Globus pallidus (tissue), 1 donor: ENCODE data around the gene TLDC2.
A peak's percentile ranks its signal among the peaks of the same experiment; 100 is the strongest.
"Not testable (repeated sequence)": the region's sequence is repeated elsewhere in the genome, so short reads cannot be mapped to it uniquely, and the experiment has no call there.

Experiments used
- DNase-seq: peaks from one replicate; pipeline ENCODE4 v3.0.0-alpha.2; 2015; ENCODE audit warnings: low spot score

Gene TLDC2

DNA sequence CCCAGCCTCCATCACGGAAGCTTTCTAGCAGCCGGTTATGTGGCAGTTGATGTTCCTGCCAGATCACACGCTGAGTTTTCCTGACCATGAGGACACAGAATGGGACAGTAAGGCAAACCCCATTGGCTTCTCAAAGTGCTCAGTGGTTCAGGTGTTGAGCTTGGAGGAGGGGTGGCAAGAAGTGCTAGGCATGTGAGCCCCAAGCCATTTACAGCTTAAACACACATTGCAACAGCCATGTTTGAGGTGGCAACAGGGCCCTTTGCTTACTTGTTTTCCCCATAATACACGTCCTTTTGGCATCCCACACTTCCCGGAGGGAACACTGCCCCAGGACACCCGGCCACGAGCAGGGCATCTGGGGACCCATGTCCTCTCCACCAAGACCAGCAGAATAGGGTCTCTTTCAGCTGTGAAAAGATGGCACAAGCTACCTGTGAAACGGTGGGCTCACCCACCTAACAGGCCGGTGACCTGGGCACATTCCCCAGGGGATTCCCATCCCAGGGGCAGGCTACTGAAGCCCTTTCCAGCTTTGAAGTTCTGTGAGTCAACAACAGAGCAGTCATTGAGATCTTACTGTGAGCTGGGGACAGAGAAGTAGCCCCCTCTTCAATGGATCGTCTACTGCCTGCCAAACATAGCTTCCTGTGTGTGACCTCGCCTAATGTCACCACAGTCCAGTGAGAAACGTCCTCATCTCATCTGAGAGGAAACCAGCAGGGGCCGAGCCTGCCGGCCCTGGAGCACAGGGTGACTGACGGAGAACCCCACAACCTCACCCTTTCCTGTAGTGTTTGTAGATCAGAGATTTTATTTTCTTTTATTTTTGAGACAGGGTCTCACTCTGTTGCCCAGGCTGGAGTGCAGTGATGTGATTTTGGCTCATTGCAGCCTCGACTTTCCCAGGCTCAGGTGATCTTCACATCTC lies 4.0 kb upstream of the TLDC2 start:
- no peak for DNase-seq

DNA sequence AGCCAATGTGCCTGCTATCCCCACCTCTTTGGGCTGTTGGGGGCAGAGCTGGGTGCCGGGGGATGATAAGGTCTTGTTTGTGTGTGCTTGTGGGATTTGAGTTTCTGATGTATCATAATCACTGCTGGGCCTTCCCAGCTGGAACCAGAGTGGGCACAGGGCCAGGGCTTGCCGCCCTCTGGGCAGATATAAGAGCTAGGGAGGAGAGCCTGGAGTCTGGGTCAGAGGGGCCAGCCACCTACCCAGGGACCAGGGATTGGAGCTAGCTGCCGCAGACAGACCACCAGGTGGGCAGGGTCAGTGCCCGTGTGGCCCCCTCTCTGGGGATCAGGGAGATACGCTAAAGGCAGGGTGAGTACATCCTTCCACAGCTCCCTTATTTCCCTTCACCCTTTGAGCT lies 3.1 kb upstream of the TLDC2 start:
- no peak for DNase-seq

DNA sequence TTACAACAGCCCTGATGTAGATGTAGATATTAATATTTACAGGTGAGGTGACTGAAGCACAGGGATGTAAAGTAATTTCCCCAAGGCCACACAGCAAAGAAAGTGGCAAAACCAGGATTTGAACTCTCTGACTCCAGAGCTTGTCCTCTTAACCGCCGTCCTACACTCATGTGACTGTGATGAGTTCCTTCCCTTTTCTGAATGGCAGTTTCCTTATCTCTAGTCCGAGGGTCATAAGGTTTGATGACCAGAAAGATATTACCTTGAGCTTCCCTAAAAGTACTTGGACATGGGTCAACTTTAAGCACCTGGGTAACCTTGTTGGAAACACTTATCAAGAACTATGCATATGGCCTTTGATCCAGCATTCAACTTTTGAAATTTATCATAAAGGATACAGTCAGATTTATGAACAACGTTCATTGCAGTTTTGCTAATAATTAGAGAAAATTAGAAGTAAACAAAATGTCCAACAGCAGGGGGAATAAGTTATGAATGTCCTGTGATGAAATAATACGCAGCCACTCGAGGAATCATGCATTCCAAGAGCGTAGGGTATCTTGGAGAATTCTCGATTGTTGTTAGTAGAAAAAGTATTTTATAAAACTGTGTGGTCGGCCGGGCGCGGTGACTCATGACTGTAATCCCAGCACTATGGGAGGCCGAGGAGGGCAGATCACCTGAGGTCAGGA lies 2.3 kb upstream of the TLDC2 start:
- no peak for DNase-seq

DNA sequence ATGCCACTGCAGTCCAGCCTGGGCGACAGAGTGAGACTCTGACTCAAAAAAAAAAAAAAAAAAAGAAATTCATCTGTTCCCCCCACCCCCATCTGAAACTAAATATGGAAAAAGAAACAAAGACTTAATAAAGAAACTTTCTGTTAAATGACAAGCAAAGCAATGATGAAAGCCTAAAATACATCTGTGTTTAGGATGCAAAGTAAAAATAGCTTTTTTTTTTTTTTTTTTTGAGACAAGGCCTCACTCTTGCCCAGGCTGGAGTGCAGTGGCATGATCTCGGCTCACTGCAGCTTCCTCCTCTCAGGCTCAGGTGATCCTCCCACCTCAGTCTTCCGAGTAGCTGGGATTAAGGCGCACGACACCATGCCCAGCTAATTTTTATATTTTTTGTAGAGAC lies 845 bp upstream of the TLDC2 start:
- DNase-seq, result not testable (repeated sequence)

DNA sequence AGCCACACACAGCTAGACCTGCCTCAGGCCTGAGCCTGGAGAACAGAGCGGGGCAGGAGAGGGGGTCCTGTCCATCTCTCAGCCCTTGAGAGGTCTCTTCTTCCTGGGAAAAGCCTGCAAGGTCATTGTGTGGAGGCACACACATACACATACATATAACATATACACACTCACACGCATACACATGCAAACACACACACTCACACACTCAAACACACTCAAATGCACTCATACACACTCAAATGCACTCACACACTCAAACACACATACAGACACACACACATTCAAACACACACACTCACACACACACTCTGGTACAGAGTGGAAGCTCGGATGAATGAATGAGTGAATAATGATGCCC lies 515 bp downstream of the TLDC2 start:
- no peak for DNase-seq

DNA sequence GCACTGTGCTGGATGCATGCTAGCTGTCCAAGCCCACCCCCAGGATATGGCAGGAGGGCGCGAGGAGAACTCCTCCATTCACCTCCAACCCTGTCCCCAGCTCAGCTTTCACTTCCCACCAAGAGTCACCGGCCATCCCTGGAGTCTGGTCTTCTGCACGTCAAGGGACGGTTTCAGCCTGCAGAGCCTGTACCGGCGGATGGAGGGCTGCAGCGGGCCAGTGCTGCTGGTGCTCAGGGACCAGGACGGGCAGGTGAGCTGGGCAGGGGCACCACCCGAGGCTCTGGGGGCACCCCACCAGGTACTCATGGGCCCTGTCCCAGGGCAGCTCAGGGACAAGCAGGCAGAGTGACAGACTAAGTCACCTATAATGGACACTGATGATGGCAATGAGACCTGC lies 3.0 kb downstream of the TLDC2 start:
- no peak for DNase-seq

DNA sequence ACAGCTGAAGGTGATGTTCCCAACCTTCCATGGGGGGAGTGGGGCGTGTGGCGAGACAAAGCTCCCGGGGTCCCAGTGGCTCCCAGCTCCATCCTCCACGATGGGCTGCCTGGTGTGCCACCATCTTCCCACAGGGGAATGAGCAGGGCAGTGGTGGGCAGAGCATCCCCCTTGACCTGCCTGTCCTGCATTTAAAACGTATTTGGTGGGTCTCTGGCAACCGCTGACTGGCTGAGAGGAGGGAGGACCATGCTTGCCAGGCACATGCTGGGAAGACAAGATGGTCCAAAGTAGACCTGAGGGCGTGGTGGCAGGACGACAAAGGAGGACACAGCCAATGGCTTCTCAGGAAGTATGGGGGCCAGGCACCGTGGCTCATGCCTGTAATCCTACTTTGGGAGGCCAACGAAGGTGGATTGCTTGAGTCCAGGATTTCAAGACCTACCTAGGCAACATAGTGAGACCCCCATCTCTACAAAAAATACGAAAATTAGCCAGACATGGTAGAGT lies 4.9 kb downstream of the TLDC2 start:
- no peak for DNase-seq

DNA sequence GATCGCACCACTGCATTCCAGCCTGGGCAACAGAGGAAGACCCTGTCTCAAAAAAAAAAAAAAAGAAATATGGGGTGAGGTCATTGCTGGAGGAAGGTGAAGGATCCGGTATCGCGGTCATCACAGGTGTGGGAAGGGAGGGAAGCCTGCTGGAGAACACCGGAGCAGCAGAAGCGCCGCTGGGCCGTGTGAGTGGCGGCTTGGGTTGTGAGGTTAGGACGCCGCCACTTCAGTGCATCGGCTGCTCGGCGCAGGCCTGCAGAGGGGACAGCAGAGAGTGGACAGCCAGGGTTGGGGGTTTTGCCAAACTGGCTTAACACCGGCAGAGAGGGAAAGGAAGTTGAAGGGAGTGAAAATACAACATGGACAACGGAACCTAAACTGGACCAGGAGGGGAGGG lies 5.4 kb downstream of the TLDC2 start:
- DNase-seq, result no peak

DNA sequence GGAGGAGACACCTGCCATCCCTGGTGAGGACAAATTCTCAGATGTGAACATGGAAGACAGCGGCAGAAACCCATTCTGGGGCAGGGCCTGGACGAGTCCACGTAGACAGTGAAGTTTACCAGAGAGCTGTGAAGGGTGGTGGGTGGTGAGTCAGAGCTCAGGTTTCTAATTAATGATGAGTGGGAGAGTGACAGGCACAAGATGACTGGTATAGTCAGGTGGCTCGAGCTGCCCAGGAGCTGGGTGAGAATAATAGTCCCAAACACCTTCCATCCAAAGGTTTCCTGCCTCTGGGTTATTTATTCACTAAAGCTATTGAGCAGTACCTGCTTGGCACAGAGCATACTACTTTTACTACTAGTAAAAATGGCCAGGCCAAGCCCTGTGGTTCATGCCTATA lies 6.0 kb downstream of the TLDC2 start:
- DNase-seq, result no peak

DNA sequence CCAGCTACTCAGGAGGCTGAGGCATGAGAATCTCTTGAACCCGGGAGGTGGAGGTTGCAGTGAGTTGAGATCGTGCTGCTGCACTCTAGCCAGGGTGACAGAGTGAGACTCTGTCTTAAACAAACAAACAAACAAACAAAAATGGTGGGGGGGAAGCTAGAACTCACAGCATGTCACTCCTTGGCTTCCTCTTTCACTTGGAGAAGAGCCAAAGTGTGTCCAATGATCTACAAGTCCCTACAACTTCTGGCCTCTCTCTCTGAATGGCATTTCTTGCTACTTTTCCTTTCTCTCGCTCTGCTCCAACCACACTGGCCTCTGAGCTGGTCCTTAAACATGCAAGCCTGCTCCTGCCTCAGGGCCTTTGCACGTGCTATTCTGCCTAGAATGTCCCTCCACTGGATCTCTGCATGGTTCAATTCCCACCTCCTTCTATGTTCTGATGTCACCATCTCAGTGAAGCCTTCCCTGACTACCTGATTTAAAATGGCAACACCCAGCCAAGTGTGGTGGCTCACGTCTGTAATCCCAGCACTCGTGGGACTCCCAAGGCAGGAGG lies 8.1 kb downstream of the TLDC2 start:
- DNase-seq, result no peak

DNA sequence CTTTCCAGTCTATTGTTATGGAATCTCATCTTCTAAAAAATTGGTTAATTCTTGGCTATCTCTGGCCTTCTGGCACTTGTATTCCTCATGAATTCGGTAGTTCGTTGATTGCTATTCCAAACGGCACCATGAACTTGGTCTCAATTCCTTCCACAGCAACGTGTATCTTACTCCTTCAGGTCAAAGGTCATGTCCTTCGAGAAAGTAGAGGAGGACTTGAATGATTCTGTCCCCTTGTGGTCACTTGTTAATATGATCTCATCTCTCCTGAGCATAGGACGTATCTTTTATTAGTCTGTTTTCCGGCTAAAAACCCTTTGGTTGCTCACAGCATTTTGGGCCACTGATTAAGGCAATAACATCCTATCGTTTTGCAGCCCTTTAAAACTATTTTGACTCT lies 9.4 kb downstream of the TLDC2 start:
- DNase-seq, result no peak

DNA sequence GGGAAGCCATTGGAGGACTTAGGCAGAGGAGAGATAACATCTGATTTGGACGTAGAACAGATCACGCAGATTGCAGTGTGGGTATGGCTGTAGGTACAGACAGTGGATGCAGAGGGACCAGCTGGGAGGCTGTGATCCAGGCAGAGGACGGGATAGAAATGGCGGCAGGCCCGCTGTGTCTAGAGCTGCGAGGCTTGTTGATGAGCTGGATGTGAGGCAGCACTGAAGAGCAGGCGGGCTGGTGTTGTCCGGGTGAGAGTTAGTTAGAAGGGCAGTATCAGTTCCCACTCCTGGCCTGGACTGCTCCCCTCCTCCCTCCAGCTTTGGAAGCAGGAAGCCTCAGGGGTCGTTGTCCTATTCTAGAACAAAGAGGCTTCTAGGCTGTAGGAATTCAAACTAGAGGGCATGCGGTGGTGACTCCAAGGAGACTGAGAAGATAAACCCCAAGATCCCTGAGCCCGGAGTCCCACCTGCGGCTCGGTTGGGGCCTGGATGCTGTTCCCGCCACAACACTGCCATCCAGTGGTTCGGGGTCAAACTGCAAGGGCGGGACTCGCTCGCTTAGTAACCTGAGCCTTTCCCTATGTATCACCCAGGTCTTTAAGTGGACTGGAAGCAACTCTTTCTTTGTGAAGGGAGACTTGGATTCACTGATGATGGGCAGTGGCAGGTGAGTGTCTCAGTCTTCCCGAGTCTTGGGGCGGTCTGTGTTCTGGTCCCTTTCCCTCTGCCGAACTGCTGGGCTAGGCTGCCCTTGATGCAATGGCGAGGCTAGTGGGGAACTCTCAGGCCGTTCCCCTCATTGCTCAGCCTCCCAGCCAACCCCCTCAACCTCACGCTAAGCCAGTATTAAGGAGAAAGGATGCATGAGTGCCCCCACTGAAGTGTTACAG lies 11.2 kb downstream of the TLDC2 start:
- peak; percentile 64 for DNase-seq

DNA sequence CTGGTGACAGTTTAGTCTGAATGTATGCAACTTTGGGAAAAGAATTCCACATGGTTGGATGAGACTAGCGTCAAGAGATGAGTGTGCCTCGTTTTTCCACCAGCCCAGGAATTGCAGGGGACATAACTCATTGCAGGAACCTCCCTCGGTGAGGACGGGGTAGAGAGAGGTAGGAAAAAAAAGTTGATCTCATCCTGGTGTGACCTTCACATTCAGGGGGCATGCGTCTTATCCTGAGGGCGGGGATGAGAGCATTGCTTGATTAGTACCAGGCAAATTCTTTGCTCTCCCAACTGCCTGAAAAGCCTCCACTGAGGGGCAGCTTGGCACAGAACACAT lies 11.8 kb downstream of the TLDC2 start:
- no peak for DNase-seq

DNA sequence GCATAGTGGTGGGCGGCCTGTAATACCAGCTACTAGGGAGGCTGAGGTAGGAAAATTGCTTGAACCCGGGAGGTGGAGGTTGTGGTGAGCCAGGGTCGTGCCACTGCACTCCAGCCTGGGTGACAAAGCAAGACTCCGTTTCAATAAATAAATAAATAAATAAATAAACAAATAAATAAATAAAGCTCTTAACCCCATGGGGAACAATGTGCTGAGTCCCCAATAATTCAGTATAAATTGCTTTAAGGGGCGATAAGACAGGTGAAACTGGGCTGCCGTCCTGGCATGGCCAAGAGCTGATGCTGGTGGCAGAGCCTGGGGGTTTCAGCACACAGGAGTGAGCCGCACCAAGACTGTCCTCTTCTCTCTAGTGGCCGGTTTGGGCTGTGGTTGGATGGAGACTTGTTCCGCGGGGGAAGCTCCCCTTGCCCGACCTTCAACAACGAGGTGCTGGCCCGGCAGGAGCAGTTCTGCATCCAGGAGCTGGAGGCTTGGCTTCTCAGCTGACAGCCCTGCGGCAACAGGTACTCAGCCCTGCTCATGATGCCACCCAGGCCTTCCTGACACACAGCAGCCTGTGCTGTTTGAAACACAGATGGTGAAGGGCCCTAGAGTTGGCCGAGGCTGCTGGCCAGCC lies 13.1 kb downstream of the TLDC2 start:
- DNase-seq, result no peak

DNA sequence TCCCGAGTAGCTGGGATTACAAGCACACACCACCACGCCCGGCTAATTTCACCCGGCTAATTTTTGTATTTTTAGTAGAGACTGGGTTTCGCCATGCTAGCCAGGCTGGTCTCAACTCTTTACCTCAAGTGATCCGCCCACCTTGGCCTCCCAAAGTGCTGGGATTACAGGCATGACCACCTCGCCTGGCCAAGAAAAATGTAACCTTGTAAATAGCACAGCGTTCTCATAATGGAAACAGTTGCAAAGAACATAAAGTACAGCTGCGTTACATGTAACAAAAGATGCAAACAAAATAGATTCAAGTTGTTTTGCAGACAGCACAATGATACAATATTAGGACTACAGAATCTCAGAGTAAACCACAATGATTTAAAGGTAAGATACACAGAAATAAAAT lies 14.6 kb downstream of the TLDC2 start:
- DNase-seq, result no peak

DNA sequence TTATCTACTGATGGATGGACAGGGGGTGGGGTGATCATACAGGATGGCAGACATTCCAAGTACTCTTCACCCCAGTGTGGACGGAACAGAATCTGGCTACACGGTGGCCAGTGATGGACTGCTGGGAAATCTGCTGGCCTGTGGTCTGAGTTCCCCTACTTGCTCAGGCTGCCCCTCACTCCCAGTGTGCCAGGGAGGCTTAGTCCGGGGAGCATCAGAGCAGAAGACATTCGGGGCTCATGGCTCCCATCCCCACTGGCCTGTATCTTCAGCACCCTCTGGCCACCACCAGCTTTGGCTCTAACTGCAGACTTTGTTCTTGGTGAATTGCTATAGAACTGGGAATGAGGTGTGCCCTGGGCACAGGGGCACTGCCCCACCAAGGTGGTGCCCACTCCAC lies 15.3 kb downstream of the TLDC2 start:
- DNase-seq, result no peak

DNA sequence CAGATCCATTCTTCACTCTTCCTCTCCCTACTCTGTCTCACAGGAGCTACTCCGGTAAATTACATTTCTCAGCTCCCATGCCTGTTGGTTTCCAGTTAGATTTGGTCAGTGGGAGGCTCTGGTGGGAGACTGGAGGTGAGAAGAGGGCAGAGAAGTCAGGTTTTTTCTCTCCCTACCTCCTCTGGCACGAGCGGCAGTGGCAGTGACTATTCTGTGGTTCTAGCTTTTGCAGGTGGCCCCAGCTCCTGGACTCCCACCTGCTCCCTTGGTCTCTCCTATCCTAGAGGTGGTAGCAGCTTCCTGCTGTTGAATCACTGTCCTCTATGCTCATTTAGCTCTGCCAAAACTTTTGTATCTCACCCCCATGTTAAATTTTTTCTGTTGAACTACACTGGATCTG lies 17.9 kb downstream of the TLDC2 start:
- DNase-seq, result no peak

DNA sequence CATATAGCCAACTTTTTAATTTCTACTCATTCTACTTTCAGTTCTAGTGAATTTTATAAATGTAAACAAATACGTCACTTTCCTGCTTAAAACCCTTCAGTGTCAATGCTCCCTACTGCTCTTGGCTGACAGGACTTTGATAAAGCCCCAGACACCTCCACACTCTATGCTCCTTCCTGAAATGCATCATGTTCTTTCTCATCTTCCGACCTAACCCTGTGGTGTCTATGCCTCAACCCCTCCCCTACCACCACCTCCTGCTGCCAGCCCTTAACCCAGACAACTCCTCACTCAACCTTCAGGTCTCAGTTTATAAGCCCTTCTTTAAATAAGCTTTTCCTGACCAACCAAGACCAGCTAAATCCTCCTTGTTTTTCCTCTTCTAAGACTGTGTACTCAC lies 19.1 kb downstream of the TLDC2 start:
- no peak for DNase-seq

DNA sequence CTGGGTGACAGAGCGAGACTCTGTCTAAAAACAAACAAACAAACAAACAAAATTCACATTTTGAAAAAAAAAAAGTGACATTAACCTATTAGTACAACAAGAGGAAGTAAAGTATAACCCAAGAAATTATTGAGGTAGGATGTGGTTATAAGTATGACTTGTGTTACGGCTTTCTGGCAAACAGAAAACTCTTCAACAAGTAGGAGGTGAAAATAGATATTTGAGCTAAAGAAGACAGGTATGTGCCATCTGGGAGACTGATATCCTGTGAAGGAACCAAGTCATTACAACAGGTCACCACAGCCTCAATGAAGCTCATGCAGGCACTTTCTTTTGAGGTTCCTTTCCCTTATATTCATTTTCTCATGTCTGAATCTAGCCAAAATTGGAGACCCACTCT lies 28.8 kb downstream of the TLDC2 start:
- DNase-seq, result no peak

DNA sequence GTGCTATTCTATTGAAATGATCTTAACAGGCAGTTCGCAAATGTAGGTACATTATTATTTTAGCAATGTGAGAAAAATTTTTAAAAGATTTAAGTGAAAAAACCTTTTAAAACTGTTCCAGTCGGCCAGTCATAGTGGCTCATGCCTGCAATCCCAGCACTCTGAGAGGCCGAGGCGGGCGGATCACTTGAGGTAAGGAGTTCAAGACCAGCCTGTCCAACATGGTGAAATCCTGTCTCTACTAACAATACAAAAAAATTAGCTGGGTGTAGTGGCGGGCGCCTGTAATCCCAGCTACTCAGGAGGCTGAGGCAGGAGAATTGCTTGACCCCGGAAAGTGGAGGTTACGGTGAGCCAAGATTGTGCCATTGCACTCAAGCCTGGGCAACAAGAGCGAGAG lies 29.6 kb downstream of the TLDC2 start:
- not testable (repeated sequence) for DNase-seq

DNA sequence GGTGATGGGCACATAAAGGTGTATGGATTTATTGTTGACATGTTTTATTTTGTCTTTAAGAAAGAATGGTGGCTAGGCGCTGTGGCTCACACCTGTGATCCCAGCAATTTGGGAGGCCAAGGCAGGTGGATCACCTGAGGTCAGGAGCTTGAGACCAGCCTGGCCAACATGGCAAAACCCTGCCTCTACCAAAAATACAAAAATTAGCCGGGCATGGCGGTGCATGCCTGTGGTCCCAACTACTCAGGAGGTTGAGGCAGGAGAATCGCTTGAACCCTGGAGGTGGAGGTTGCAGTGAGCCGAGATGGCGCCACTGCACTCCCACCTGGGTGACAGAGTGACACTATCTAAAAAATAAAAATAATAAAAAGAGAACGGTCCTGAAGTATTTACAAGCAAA lies 30.1 kb downstream of the TLDC2 start:
- DNase-seq, result not testable (repeated sequence)

DNA sequence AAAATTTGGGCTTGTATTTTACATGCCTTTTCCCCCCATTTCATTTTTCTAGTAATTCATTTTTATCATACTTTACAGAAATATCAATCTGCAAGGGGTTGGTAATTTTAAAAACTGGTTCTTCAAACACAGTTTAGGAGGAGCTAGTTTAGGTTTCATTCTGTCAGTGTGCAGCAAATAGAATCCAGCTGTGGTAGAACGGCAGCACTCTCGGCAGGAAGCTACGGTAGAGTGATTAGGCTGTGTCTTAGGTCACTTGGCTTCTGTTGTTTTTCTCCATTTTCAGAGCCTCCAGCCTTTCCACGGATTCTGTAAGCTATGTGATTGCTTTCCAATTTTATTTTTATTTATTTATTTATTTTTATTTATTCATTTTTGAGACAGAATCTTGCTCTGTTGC lies 32.7 kb downstream of the TLDC2 start:
- no peak for DNase-seq
